T-helper 2 cell (primary cell): ENCODE measurements around the gene SUCLG2.

ENCODE experiments used
- DNase-seq, 5 experiments: peaks; one replicate each; pipeline versions ENCODE4 v3.0.0 to v3.0.0-alpha.2; 2012 to 2022

Gene SUCLG2

DNA sequence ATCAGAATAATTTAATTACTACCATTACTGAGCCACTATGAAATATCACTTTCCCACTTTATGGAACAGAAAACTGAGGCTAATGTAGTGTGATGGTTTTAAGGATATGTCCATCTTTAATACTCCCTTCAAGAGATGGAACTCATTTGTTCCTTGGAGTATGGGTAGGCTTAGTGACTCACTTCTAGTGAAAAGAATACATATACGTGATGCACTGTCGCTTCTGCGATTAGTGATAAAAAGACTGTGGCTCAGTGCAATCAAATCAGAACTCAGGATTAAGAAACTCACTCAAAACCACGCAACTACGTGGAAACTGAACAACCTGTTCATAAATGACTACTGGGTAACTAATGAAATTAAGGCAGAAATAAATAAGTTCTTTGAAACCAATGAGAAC lies 216.6 kb downstream of the SUCLG2 start:
- peak in 1 of 5 experiments; percentile 18 for DNase-seq

DNA sequence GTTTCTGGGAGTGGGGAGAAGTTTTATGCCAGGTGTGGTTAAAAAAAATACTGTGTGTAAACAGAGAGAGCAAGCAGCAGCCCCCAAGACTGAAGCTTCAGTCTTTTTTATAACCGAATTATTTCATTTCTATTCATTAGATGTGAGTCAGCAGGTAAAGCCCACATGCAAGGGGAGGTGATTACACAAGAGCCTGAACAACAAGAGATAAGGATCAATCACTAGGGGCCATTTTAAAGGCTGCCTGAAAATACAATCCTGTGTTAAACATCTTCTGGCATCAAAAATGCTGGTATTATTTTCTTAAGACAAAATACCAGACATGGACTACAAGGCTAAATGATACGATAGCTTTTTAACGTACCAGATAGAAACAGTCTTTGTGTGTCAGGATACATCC lies 217.3 kb downstream of the SUCLG2 start:
- no peak for DNase-seq

DNA sequence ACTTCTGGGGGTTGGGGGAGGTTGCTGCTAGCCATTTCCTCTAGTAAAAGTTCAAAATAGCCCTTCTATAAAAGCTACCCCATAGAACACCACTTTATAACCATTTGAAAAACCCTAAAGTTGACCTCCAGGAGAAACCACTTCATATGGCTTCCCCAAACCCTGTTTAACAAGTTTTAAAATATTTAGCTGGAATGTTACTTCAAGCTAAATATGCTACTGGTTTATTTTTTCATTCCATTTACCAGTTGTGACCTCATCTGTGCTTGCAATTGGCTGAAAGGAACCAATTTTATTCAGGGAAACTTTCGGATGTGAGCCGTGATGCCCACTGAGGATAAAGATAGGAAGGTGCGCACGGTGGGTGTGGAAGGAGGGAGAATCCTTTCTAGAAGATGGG lies 221.3 kb downstream of the SUCLG2 start:
- DNase-seq, result no peak

DNA sequence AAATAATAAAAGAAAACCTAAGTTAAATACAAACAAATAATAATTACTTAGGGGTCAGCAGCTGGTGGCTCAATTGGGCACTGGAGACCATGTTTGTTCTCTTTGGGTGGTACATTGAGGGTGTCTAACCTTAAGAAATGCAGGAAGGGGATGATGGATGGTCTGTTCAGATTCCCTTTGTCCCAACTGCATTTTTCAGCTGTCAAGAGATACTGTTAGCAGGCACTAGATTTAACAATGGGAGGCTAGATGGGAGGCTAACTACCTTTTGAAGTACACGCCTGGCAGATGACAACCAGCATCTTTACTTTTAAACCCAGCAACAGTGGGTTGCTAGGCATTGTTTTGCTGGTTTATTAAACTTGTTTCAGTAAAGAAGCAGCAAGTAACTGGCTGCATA lies 222.5 kb downstream of the SUCLG2 start:
- no peak for DNase-seq

DNA sequence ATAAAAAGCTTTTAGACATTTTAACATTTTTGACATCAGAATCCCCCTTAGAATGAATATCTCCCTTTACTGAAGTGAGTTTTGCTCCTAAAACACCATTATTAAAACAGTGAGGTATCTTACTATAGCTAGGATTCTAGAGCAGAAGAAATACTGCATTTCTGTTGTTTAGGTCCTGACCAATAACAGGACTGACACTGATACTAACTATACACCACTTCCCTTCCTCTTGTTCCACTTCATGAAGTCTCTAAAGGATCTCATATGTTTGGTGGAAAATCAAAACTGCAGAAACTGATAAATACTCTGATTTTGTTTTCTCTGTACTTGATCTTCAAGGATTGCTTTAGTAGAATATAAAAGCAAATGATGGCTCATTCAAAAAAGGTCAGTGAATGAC lies 230.7 kb downstream of the SUCLG2 start:
- DNase-seq, result no peak

DNA sequence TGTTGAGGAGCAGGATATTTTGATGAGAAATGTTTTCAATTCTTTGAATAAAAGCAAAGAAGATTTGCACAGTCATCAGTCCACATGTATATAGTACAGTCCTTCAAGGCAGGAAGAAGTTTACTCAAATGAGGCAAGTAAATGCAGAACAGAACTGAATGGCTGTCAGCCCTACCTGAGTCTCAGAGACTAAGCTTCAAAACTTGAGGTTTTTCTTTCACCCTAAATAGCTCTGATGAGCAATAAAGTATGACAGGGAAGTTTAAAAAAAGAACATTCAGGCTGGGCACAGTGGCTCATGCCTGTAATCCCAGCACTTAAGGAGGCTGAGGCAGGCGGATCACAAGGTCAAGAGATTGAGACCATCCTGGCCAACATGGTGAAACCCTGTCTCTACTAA lies 232.5 kb downstream of the SUCLG2 start:
- DNase-seq, result no peak

DNA sequence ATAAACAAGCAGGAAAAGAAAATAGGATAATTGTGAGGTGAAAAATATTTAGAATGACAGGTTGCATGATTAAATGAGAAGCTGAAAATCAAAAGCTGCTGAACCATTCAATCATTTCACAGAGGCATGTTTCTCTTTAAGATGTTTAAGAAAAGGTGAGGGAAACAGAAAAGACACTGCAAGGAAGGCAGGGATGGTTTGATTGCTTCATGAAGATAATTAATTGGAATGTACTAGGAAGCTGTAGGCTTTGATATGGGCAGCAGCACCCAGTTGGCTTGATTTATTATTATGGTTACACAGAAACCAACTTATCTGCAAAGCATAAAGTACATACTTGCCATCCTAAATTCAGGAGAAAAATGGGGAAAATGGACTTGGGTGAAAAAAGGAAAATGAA lies 234.6 kb downstream of the SUCLG2 start:
- DNase-seq, result no peak

DNA sequence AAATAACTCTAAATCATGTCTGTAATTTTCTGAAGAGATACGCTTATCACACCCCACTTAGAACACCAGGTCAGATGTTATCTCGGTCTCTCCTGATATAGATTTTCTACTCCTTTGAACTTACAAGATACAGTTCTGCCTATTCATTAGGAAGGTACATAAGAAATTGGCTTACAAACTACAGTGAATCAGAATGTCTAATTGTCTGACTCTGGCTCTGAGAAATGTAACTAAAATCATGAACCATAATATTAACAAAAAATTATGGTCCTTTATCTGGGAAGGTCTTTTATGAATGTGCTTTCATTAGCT lies 235.2 kb downstream of the SUCLG2 start:
- no peak for DNase-seq

DNA sequence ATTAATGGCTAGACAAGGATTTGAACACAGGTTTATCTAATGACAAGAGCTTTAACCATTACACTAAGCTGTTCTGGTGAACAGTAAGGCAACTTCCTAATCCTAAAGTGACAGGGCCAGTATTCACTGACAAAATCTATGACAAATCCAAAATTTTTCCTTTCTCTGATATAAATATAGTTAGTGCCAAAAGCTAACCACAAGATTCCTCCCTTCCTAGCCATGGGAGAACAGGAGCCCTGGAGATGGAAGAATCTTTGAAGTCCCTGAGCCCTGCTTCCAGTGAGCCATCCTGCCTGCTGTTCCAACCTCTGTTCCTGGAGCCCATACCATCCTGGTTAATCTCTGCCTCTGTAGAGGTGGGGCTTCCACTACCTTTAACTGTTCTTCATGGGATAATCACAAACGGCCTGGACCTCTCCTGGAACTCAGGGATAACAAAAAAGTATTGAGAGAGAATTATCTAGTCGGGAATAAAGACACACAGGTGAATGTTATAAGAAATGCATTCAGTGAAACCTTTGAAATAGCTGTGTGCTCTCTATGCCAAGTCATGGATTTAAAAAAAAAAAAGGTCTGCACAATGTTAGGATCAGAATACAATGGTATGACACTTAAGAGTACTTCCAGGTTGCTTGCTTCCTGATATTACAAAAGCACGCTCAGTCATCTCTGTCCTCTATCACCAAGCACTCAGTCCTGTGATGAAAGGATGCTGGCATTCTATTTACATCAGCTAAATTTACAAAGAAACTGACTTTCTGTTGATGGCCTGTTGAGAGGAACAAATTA lies 235.8 kb downstream of the SUCLG2 start:
- DNase-seq, result no peak

DNA sequence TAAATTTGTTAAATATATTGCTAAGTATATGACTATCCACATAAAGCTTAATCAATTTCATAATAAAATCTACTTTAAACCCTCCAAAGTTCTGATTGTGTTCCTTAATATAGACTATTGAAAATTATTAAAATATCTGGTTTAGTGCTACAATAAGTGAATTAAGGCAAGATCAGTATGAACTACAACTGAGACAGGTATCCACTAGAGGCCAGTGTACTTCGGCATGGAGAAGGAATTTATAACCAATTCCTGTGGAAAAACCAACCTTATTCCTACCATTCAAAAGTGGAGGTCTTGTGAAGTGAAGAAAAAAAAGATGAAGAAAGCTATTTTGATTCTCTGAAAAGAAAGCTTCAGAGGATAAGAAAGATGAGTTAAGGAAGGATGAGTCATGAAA lies 237.7 kb downstream of the SUCLG2 start:
- DNase-seq, result no peak

DNA sequence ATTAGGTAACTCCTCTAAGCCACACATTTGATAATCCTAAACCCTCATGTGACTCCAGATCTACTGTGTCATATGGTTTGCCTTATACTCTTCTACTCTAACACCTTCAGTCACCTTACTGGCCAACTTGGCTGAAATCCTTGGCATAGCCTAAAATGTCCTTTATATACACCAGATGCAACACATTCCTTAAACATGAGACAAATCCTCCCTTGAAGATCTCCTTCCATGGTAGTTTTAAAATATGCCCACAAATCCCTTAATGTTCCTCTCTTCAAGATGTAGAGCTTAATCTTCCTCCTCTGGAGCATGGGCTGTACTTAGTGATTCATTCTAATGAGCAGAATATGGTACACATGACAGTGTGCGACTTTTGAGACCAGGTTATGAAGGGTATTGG lies 238.9 kb downstream of the SUCLG2 start:
- no peak for DNase-seq

DNA sequence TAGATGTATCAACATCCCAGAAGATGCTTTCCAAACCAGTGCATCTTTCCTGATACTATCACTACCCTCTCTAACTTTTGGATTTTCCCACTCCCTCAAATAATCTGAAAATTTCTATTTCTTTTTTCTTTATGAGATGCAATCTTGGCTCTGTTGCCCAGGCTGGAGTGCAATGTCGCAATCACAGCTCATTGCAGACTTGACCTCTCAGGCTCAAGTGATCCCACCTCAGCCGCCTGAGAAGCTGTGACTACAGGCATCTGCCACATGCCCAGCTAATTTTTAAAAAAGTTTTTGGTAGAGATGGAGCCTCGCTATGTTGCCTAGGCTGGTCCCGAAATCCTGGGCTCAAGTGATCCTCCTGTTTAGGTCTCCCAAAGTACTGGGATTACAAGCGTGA lies 239.7 kb downstream of the SUCLG2 start:
- DNase-seq, result no peak

DNA sequence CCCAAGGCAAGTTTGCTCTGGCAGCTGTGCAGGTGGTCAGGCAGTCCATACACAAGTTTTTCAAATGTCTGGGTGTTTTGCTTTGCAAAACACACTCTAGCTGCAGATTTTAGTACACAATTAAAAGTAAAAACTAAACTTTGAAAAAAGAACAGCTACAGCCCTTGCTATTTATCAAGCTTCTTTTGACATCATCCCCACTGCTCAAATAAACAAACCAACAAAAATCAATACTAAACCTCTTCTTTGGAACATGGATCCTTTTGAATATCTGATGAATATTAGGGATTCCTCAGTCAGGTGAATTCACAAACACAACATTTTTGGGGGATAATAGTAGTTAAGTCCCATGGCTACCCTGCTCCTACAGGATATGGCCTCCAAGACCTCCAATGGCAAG lies 249.2 kb downstream of the SUCLG2 start:
- DNase-seq, result no peak

DNA sequence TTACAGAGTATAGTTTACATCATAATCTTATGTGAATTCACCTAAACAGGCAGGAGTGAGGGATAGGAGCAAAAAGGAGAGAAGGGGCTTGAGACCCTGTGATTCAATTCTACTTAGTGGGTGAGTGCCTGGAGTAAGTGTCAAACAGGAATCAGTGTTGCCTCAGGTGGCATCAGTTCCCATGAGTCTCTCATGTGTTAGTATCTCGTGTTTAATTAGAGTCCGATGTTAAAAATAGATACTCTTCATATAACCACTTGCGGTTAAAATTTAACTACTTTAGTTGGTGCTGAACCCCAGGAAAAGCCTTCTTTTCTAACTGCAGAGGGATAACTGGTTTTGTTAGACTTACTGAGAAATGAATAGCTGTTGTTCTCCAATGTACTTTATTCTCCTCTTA lies 251.5 kb downstream of the SUCLG2 start:
- no peak for DNase-seq

DNA sequence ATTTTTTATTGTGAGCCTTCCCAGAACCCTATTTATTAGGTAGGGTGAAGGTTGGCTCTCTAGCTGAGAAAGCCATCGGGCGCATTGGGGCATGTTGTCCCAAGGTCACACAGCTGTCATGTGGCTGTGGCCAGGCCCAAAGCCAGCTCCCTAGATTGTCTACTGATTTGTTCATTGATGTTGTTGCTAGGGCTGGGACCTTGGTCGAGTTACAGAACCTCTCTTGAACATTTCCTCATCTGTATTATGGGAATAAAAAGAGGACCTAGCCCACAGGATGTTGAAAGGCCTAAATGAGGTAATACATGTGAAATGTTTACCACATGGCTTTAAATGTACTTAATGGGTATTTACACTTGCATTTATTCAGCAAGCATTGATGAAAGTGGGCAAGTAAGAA lies 252.5 kb downstream of the SUCLG2 start:
- no peak for DNase-seq

DNA sequence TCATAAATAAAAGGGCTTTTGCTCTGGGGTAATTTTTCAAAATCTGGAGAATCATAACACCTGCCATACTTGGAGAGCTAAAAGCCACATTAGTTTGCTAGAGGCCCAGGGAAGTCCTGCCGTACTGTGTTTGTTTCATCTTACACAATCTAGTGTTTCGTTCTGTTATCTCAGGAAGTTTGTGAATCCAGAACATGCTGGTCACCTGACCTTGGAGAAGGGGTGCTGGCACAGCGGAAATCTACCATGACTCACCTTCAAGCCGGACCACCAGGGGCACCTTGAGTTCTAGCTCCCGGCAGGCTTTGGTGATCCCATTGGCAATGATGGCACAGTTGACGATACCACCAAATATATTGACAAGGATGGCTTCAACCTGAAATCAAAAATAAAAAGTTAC lies 253.9 kb downstream of the SUCLG2 start:
- no peak for DNase-seq

DNA sequence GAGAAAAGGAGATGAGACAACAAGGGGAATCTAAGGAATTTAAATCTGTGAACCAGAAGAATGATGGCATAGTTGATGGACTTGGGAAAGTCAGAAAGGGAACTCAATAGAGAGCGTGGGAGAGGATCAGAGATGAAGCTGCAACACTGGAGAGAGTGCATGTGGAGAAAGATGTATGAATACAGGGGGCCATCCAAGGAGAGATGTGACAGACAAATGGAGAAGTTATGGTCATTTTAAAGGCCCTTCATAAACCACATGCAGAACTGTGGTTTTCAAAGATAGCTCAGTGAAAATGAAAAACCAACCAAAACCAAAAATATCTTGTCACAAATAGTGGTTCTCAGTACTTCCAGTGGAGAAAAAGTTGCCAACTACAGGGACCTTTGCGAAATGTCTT lies 265.2 kb downstream of the SUCLG2 start:
- no peak for DNase-seq

DNA sequence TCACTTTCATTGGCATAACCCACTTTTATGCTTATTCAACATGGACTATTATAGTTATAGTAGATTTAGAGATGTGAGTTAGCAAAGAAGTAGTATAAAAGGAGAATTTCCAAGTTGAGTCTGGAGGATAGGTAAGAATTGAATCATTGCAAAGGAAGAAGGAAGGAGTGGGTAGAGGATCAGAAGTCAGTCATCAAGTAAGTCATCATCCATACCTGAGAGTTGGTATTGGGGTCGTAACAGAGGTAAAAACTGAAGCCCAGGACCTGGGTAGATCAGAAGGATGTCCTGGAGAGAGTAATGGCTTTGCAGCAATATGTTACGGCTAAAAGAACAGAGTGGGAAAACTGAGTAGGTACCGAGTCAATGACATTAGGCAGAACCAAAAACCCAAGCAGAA lies 265.7 kb downstream of the SUCLG2 start:
- DNase-seq, result no peak

DNA sequence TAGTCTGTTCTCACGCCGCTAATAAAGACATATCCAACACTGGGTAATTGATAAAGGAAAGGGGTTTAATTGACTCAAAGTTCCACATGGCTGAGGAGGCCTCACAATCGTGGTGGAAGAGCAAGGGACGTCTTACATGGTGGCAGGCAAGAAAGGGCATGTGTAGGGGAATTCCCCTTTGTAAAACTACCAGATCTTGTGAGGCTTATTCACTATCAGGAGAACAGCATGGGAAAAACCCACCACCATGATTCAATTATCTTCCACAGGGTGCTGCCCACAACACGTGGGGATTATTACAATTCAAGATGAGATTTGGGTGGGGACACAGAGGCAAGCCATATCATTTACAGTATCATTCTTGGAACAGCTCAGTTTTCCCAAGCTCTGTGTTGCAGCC lies 268.0 kb downstream of the SUCLG2 start:
- no peak for DNase-seq

DNA sequence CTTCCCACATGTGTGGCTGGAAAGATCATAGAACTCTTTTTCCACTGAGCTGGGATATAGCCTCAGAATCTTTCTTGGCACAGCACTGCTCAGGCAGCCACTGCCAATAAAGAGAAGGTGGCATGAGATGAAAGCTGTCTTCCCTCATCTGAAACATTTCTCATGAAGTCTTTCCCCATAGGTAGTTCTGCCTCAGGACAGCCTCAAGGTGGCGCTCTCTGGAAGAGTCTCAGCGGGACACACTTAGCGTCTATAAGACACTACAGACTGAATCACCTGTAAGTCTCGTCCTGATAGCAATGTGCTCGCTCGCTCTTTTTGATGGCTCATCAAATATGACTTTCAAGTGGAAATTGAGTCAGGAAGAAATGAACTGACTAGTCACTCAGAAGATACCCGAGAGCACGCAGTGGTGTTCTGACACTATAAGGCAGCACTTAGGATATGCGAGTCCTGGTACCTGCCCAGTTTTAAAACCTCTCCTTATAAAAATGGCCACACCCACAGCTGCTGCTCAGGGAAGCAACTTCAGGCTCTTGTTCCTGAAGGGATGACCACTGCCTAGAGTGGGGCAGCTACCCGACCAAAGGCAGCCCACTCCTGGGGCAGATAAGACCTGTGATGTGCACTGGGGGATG lies 269.5 kb downstream of the SUCLG2 start:
- DNase-seq, result peak in 1 of 5 experiments; percentile 55

DNA sequence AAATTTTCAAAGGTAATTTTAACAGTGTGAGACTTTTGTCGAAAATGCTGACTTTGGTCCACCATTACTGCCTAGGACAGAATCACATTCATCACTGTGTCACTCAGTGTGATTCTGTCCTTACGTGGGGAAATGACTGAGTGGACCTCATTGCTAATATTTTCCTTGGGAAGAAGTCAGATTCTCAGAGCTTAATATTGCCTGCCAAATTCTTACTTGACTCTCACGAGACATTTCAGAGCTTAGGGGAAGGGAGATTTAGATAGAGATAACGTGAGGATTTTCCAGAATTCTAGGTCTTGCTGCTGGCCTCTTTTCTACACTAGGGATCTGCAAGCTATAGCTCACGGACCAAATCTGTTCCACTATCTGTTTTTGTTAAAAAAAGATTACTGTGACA lies 270.4 kb downstream of the SUCLG2 start:
- DNase-seq, result no peak

DNA sequence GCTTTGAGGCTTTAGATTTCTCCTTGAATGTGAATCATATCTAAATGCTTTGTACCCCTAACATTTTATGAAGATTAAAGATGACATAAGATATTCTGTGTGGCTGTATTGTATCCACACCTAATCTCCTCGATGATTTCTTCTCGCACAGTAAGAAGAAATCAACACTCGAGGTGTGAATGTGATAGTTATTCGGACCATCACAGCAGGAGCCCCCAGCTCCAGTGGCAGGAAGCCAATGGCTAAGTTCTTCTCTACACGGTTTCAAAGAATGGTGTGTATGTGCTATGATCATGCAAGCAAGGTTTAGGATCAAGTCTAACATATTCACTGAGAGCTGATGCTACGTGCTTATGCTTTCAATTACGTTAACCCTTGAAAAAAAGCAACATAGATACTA lies 271.0 kb downstream of the SUCLG2 start:
- DNase-seq, result no peak

DNA sequence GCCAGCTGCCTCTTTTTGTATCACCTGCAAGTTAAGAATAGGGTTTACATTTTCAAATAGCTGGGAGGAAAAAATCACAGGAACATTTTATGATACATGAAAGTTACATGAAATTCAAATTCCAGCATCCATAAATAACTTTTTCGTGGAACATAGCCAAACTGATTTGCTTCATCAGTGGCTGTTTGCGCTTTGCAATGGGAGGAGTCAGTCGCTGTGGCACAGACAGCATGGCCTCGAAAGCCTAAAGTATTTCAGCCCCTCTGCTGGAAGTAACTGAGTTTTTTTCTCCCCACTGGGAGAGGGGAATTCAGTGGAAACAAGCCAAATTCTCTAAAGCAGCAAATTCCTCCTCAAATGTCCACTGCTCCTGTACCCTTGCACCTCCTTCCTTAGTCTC lies 271.9 kb downstream of the SUCLG2 start:
- no peak for DNase-seq

DNA sequence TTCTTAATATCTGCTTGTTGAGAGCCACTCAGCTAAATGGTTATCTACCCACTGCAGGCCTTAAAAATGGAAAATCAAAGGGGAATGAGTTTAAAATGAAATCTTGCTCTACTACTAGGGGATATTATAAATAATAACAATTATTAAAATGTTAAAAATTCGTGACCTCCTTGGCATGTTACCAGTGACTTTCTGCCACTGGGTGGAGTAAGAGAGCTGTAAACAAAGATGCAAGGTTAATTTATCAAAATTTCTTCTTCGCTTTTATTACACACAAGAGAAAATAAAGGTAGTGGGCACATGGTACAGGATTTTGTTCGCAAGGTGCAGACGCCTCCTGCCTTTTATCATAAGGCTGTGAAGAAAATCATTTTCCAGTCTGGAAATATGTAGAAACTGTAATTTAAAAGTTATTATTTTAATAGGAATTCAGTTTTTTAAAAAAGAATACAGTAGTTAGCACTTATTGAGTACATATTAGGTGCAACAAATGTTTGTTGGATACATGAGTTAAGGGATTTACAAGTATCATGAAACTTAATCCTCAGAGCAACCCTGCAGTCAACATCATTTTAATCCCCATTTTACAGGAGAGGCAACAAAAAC lies 272.6 kb downstream of the SUCLG2 start:
- DNase-seq, result peak in 1 of 5 experiments; percentile 24

DNA sequence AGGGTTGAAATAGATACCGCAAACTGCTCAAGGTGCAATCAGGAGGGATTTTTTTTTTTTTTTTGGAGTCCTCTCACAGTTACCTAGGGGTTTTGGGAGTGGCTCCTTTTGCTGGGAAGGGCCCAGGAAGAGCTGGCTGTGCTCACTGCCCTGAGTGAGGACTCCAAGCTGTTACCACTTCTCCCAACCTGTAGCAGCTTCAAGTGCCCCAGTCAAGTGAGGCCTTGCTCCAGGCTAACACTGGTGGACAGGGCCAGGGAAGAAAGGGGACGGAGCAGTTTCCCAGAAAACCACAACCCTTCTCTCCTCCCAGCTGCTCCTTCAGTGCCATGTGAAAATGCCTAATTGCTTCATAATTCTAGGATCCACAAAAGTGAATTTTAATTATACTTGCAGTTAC lies 274.3 kb downstream of the SUCLG2 start:
- DNase-seq, result no peak
